Activated gamma-delta T cell (primary cell): ENCODE results near the gene MADCAM1.
"Not testable (repeated sequence)": the region's sequence is repeated elsewhere in the genome, so short reads cannot be mapped to it uniquely, and the experiment has no call there.

Experiments used
- DNase-seq: peaks from one replicate; lab custom pipeline; 2025; lab: John Stamatoyannopoulos, UW
- total RNA-seq, 2 donors: gene quantifications; one replicate each; lab custom pipeline; 2026; lab: John Stamatoyannopoulos, UW

Gene MADCAM1
- total RNA-seq: 0.31 to 0.51 reads per million in 2 donors

DNA sequence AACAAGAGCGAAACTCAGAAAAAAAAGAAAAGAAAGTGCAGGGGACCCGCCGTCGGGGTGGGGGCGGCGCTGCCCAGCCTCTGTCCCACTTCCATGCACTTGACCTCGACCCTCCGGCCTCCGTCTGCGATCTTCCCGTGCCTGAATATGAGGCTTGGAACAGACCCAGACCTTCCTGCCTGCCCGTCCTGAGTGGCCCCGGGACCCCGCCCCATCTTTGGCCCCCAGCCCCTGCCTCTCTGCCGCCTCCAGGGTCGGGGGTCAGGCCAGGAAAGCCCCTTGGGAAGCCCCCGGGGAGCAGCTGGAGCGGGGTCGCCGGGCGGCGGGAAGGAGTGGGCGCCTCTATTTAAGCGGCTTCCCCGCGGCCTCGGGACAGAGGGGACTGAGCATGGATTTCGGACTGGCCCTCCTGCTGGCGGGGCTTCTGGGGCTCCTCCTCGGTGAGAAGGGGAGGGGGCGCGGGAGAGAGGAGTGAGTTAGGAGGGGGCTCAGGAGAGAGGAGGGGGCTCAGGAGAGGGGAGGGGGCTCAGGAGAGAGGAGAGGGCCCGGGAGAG, at the start of gene MADCAM1:
Gene MADCAM1, plus strand, starts transcription at position 375 of the 554 bp plus-strand sequence. Its CDS starts 14 bp downstream, at position 389.
- DNase-seq: no peak

DNA sequence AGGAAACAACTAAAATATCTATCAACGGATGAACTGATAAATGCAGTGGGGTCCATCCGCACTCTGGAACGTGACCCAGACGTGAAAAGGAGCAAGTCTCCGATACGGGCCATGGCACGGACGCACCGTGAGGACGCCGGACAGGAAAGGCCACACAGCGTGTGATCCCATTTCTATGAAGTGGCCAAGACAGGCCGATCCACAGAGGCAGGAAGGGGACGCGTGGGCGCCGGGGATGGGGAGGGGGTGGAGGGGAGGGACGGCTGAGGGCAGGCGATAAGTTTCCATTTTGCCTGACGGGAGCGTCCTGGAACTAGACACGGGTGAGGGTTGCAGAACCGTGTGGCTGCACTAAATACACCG, 49.2 kb upstream of the MADCAM1 start:
- no peak for DNase-seq

DNA sequence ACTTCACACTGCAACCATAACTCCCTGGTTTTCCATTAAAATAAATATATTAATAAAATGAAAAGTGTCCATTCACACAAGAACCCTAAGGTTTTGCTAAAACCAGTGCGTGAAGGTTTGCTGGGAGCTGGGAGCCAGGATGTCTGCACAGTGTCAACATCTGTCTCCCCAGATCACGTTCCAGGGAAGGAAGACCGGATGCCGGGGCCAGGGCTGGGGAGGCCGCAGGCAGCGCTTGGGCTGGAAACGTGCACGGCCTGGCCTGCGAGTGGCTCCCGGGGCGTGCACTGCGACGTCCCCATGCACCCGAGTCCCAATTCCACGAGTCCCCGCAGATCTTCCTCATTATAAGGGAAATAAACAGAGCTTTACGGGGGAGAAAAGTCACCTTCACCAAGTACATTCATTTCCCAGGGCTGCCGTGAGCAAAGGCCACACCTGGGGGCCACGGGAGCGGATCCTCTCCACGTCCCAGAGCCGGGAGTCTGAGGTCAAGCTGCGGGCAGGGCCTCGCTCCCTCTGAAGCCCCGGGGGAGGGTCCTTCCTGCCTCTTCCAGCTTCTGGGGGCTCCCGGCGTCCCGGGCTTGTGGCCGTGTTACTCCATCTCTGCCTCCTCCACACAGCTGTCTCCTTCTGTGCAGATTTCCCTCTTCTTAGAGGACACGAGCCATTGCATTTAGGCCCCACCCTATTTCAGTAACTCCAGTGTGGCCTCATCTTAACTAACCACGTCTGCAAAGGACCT, 48.3 kb upstream of the MADCAM1 start:
- no peak for DNase-seq

DNA sequence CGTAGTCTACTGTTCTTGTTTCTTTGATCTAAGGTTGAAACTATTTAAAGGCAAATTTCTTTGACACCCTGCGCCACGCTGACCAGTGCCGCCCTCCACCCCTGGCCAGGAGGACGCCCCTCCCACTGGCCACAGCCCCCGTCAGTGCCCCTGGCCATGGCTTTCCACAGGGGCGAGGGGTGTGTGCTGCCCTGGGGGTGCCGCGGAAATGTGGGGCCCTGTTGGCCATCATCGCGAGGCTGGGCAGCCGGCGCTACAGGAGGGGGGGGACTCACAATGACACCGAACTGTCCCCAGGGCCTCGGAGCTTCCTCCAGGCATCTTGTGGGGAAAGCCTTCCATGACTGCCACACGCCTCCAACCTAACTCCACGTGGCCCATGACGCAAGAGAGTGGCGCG, 46.4 kb upstream of the MADCAM1 start:
- DNase-seq: no peak

DNA sequence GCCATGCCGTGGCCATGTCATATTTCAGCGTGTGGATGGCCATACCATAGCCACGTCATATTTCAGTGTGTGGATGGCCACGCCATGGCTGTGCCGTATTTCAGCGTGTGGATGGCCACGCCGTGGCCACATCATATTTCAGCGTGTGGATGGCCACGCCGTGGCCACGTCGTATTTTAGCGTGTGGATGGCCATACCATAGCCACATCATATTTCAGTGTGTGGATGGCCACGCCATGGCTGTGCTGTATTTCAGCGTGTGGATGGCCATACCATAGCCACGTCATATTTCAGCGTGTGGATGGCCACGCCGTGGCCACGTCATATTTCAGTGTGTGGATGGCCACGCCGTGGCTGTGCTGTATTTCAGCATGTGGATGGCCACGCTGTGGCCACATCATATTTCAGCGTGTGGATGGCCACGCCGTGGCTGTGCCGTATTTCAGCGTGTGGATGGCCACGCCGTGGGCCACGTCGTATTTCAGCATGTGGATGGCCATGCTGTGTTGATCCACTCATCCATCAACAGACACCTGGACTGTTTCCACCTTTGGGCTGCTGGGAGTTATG, 45.3 kb upstream of the MADCAM1 start:
- not testable (repeated sequence) for DNase-seq

DNA sequence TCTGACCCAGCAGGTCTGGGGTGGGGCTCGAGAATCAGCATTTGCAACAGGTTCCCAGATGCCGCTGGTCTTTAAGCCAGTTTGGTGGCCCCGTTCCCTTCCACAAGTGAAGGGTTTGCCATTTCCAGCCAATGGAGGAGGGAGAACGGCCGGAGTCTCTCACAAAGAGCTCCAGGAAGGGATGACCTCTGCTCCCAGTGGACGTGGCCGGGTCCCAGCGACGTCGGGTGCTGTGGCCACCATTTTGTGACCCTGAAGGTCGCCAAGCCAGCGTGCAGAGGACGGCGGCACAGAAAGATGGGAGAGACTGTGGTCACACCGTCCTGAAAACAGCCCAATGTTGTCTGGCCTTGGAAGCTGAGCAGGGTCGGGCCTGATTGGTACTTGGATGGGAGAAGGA, 43.5 kb upstream of the MADCAM1 start:
- no peak for DNase-seq

DNA sequence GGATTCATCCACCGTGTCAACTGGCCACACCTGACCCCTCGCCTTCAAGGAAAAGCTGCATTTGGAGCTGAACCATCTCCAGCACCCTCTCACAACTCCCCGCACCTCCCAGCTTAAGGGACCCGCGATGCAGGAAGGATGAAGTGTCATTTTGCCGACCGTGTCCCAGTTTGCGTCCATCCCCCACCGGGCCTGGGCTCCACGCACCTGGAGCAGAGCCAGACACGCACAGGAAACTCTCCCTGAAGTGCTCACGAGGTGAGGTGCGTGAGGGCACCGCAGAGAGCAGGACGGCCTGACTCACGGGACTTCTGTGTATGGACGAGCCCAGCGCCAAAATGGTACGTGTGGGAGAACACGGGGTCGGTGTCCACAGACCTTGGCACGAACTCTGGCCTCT, 42.7 kb upstream of the MADCAM1 start:
- no peak for DNase-seq

DNA sequence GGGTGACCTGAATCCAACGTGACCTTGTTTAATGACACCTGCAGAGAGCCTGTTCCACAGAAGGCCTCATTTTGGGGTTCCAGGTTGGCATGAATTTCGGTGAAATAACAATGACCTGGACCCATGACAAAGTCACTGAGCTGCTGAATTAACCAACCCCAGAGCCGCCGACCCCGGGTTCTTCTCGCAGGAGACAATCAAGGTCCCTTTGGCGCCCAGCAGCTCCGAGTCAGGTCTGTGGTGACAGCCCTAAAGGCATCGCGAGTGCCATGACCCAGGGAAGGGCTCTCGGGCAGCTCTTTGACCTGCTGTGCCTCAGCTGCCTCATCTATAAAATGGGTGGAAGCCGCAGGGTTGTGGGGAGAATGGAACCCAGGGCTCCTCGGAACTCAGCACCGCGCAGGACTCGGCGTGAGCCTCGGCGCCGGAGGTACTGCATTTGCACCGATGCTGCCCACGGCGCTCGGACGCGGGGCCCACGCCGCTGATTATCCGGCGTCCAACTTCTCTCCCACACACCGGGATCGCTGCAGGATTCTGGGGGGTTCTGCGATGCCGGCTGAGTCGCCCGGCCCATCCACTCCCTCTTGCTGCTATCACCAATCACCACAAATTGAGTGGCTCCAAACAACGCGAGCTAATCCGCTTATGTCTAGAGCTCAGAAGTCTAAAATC, 41.1 kb upstream of the MADCAM1 start:
- no peak for DNase-seq

DNA sequence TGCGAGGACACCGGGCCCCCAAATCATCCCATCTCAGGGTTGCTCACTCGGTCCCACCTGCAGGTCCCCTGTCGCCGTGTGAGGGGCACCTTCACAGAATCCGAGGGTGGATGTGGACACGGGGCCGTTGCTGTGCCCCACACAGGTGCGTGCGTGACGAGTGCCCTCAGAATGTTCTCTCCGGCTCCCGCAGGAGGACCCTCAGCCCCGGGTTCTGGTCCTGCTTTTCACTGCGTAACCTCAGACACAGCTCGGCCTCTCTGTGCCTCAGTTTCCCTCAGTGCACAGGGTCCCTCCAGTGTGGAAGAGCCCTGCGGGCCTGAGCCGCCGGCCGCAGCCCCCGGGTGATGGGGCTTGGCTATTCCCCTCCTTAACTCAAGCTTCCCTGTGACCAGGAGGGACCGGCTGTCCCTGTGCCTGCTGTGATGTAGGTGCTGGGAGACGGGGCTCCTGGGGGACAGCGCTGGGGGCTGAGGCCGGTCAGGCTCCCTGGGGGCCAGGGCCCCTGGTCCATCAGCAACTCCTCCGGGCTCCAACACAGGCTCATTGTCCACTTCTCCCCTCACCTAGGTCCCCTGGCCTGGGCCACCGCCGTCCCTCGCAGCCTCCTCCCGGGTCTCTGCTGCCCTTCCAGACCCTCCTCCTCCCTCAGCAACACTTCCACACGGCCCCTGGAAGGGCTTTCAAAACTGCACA, 40.3 kb upstream of the MADCAM1 start:
- DNase-seq: no peak

DNA sequence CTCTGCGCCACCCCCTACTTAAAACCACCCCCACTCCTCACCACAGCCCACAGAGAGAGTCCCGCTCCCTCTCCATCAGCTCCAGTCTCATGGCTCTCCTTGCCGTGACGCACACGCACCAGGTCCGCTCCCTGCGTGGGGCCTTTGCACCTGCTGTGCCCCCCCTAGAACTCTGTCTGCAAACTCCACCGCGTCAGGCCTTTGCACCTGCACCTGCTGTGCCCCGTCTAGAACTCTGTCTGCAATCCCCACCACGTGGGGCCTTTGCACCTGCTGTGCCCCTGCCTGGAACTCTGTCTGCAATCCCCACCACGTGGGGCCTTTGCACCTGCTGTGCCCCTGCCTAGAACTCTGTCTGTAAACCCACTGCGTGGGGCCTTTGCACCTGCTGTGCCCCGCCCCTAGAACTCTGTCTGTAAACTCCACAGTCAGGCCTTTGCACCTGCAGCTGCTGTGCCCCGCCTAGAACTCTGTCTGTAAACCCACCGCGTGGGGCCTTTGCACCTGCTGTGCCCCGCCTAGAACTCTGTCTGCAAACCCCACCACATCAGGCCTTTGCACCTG, 39.7 kb upstream of the MADCAM1 start:
- DNase-seq: no peak

DNA sequence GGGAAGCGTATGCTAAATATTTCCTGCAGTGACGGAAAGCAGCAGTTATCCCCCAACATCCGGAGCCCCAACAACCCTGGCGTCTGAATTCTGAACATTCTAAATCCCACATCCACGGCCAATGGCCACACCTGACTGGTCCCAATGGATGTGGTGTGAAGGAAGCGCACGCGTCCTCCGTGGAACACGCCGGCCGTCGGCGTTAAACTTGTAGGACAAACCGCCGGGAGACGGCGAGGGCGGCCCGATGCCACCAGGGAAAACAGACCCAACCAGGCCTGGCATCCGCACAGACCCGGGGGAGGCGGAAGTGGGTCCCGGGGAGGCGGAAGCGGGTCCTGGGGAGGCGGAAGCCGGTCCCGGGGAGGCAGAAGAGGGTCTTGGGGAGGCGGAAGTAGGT, 38.6 kb upstream of the MADCAM1 start:
- no peak for DNase-seq

DNA sequence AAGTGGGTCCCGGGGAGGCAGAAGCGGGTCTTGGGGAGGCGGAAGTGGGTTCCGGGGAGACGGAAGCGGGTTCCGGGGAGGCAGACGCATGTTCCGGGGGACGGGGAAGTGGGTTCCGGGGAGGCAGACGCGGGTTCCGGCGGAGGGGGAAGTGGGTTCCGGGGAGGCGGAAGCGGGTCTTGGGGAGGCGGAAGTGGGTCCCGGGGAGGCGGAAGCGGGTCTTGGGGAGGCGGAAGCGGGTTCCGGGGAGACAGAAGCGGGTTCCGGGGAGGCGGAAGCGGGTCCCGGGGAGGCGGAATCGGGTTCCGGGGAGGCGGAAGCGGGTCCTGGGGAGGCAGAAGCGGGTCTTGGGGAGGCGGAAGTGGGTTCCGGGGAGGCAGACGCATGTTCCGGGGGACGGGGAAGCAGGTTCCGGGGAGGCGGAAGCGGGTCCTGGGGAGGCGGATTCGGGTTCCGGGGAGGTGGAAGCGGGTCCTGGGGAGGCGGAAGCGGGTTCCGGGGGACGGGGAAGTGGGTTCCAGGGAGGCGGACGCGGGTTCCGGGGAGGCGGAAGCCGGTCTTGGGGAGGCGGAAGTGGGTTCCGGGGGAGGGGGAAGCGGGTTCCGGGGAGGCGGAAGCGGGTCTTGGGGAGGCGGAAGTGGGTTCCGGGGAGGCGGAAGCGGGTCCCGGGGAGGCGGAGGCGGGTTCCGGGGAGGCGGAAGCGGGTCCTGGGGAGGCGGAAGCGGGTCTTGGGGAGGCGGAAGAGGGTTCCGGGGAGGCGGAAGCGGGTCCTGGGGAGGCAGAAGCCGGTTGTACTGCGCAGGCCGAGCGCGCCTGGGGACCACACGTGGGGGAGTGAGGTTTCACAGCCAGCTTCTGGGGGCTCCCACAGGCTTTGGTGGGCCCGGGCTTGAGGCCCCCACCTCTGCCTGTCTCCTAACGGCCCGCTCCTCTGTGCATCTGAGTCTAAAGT, 37.9 kb upstream of the MADCAM1 start:
- no peak for DNase-seq

DNA sequence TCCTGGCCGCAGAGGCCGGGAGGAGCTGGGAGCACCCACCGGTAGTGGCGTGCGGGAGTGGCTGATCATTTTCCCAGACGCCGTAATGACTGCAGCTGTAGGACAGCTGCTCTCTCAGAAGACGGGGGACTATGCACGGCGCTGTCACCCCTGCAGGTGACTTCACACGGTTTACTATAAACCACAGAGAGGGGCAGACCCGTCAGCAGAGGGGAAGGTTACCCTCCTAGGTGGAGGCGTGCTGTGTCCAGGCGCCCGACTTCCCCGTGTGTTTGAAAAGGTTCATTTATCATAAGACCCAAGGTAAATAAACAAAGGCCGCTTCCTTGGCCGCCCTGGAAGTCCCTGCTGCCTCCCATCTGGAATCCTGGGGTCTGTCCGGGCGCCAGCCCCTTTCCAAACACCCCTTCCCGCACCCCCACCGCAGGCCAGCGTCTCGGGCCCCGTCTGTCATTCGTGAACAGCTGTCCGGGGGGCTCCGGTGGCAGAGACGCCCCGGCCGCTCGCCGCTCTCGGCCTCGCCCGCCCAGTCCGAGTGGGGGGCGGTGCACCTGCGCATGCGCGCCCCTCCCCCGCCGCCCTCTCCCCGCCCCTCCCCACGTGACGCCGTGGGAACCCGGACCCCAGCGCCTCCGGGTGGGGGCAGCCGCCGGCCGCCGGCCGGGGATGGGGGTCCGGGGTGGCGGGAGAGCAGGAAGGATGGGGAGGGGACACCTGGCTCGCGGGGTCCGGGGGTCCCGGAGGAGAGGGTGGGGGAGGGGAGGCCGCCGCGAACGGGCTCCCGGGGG, 36.4 kb upstream of the MADCAM1 start:
- no peak for DNase-seq

DNA sequence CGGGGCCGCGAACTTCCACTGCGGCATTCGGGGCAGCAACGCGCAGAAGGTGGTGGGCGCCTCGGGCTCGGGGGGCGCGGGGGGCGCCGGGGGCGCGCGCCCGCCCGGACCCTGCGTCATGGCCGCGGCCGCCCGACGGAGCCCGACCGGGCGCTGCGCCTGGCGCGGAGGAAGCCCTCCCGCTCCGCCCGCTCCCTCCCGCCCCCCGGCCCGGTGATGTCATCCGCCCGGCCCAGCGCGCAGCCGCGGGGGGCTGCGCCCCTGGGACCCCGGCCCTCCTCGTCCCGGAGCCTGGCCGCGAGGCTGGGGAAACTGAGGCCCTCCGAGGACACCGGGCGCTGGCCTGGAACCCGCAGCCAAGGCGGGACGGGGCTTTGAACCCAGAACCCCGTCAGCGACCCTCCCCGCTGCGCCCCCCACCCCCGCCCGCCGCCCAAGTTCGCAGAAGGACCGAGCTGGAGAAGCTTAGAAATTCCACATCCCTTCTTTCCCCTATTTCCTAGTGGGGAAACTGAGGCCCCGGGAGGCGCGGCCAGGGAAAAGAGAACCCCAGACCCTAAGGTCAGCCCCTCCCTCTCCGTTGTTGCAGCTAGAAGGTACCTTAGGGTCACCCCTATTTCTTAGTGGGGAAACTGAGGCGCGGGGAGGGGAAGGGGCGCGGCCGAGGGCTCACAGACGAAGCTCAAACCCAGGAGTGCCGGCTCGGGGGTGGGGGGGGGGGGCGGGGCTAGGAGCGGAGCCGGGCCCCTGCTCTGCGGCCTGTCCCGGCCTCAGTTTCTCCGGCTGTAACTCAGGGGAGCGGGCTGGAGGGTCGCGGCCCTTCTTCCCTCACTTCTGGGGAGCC, 35.2 kb upstream of the MADCAM1 start, which contains the start of gene SHC2:
Gene SHC2, minus strand, starts transcription at position 157 of the 844 bp plus-strand sequence. Its CDS starts 37 bp downstream, at position 120.
- no peak for DNase-seq

DNA sequence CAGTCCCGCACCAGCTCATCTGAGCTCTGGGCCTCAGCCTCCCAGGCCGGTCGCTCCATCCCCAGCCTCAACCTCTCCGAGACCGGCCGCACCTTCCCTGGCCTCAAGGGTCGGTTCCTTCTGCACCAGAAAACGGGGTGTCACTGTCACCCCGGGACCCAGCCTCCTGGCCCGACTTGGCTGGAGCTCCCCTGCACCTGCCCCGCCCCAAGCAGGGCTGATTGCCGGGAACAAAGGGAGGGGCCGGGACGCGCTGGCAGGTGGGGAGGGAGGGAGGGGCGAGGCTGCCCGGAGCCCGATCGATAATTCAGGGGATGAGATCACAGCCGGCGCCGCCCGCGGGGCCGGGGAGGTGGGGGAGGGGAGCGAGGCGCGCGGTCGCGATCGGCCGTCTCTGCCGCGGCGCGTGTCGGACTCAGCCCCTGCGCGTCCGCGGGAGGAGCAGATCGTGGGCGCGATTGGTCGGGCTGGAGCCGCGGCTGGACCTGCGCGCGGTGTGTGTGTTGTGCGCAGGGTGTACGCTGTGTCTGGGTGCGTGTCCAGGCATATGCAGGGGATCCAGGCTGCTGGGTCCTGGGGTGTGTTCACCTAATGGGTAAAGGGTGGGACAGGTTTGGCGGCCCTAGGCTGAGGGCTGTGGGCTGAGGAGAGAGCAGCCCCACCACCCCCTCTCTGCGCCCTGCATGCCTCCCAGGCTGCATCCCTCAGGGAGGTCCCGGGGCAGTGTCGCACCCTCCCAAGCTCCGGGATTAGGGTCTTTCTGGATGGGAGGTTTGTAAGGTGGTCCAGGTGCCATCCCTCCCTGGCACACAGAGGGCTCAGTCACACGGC, 34.4 kb upstream of the MADCAM1 start:
- no peak for DNase-seq

DNA sequence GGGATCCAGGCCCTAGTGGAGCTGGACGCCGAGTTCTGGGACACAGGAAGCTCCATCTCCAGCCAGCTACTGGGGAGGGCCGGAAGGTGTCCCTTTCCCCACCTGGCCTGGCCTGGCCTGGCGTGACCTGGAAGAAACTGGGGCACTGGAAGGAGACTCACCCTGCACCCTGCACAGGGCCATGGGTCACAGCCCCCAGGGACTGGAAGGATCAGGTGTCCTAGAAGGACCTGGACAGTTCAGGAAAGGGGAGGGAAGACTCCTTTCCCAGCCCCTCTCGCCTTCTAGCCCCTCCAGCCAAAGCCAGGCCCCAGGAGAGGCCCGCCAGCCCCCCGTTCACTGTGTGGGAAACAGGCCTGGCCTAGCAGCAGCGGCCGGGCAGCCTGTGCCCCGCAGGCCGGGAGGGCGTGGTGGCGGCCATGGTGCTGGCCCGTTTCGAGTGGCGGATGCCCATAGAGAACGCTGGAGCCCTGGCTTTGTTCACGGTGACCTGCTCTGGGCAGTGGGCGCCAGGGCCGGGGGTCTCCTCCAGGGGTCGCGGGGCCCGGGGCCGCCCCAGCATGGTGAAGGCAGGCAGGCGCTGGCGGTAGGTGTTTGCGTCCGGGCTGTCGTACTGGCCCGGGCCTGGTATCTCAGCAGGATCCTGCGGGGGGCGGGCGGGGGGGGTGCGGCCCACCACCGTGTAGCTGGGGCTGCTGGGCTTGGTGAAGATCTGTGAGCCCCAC, 32.6 kb upstream of the MADCAM1 start:
- no peak for DNase-seq

DNA sequence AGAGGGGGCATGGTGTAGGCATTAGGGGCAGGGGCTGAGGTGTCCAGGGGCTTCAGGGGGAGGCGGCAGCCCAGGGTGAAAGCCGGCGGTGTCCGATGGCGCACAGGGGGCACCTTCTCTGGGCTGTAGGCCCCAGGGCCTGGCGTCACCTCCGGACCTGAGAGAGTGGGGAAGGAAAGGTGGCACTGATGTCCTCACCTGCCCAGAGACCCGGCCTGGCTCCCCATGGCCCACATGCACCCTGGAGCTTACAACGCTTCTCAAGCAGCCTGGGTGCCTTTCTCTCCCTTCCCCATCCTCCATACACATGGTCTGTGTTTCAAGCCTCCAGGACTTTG, 32.1 kb upstream of the MADCAM1 start:
- DNase-seq: no peak
